H9 (cell line): ENCODE results near the gene SLC6A7. TPM values are rescaled to one million over a fixed set of nuclear protein-coding genes. Genes with fewer than 3 reads are reported as not detected.

Experiments
- DNase-seq: peaks from one replicate; pipeline ENCODE4 v3.0.0-alpha.2; 2017
- H2AFZ ChIP-seq: one replicate; pipeline ENCODE4 v1.6.1; 2013; ENCODE audit warnings: mild to moderate bottlenecking, low read length, control low read depth, moderate library complexity
- H2AK5ac ChIP-seq: 2 replicates; pipeline ENCODE4 v1.6.1; 2013; ENCODE audit warnings: low read length, control low read depth, mixed read lengths; ENCODE audit not compliant: insufficient read length
- H2BK120ac ChIP-seq: one replicate; pipeline ENCODE4 v1.6.1; 2013; ENCODE audit warnings: low read depth, mild to moderate bottlenecking, low read length, control low read depth, inconsistent platforms; ENCODE audit not compliant: poor library complexity, severe bottlenecking
- H2BK12ac ChIP-seq: 2 replicates; pipeline ENCODE4 v1.6.1; 2013; ENCODE audit warnings: low read length, control low read depth, mixed read lengths, low read depth; ENCODE audit not compliant: insufficient read length
- H2BK15ac ChIP-seq: 2 replicates; pipeline ENCODE4 v1.6.1; 2013; ENCODE audit warnings: low read depth, low read length, control low read depth
- H2BK20ac ChIP-seq: one replicate; pipeline ENCODE4 v1.6.1; 2013; ENCODE audit warnings: low read depth, mild to moderate bottlenecking, low read length, control low read depth, inconsistent platforms; ENCODE audit not compliant: poor library complexity, severe bottlenecking
- H2BK5ac ChIP-seq: 2 replicates; pipeline ENCODE4 v1.6.1; 2013; ENCODE audit warnings: low read length, control low read depth, mixed read lengths; ENCODE audit not compliant: insufficient read length
- H3K14ac ChIP-seq: 2 replicates; pipeline ENCODE4 v1.6.1; 2013; ENCODE audit warnings: low read length, control low read depth; ENCODE audit not compliant: insufficient read depth
- H3K18ac ChIP-seq: 2 replicates; pipeline ENCODE4 v1.6.1; 2013; ENCODE audit warnings: low read depth, mild to moderate bottlenecking, mixed read lengths, low read length, control low read depth; ENCODE audit not compliant: insufficient read length
- H3K23ac ChIP-seq: 2 replicates; pipeline ENCODE4 v1.6.1; 2013; ENCODE audit warnings: low read length, control low read depth, mixed read lengths, low read depth; ENCODE audit not compliant: insufficient read length
- H3K23me2 ChIP-seq: 2 replicates; pipeline ENCODE4 v1.6.1; 2013; ENCODE audit warnings: low read depth, mild to moderate bottlenecking, mixed read lengths, low read length, control low read depth; ENCODE audit not compliant: insufficient read length, poor library complexity, severe bottlenecking
- H3K27ac ChIP-seq: 2 replicates; pipeline ENCODE4 v1.5.1; 2013; ENCODE audit warnings: low read length, control low read depth, mixed read lengths, low read depth; ENCODE audit not compliant: insufficient read length
- H3K27me3 ChIP-seq: 2 replicates; pipeline ENCODE4 v1.6.1; 2013; ENCODE audit warnings: low read length, control low read depth, inconsistent platforms; ENCODE audit not compliant: insufficient read depth
- H3K4ac ChIP-seq: 2 replicates; pipeline ENCODE4 v1.6.1; 2013; ENCODE audit warnings: low read depth, mild to moderate bottlenecking, control low read depth, inconsistent platforms, low read length, moderate library complexity
- H3K4me1 ChIP-seq: 2 replicates; pipeline ENCODE4 v1.6.1; 2013; ENCODE audit warnings: low read length, control low read depth, inconsistent platforms; ENCODE audit not compliant: insufficient read depth
- H3K4me2 ChIP-seq: 2 replicates; pipeline ENCODE4 v1.6.1; 2013; ENCODE audit warnings: low read length, control low read depth, mixed read lengths; ENCODE audit not compliant: insufficient read length, insufficient read depth
- H3K56ac ChIP-seq: 2 replicates; pipeline ENCODE4 v1.6.1; 2013; ENCODE audit warnings: low read depth, mild to moderate bottlenecking, mixed read lengths, low read length, control low read depth; ENCODE audit not compliant: insufficient read length
- H3K79me1 ChIP-seq: 2 replicates; pipeline ENCODE4 v1.6.1; 2013; ENCODE audit warnings: low read depth, mild to moderate bottlenecking, moderate library complexity, low read length, control low read depth, inconsistent platforms; ENCODE audit not compliant: insufficient read depth, poor library complexity, severe bottlenecking
- H3K79me2 ChIP-seq: 2 replicates; pipeline ENCODE4 v1.6.1; 2013; ENCODE audit warnings: low read length, control low read depth, inconsistent platforms; ENCODE audit not compliant: insufficient read depth
- H3K9ac ChIP-seq: 2 replicates; pipeline ENCODE4 v1.6.1; 2013; ENCODE audit warnings: low read length, control low read depth, mixed read lengths; ENCODE audit not compliant: insufficient read length; ENCODE audit errors: extremely low read depth
- H3K9me3 ChIP-seq: one replicate; pipeline ENCODE4 v1.6.1; 2013; ENCODE audit warnings: low read depth, low read length, inconsistent platforms; ENCODE audit not compliant: control insufficient read depth
- H3T11ph ChIP-seq: one replicate; pipeline ENCODE4 v1.6.1; 2013; ENCODE audit warnings: mild to moderate bottlenecking, low read length, control low read depth, inconsistent platforms
- H4K20me1 ChIP-seq: one replicate; pipeline ENCODE4 v1.6.1; 2013; ENCODE audit not compliant: control insufficient read depth, insufficient read length, insufficient read depth
- H4K5ac ChIP-seq: 2 replicates; pipeline ENCODE4 v1.6.1; 2013; ENCODE audit warnings: low read depth, mild to moderate bottlenecking, mixed read lengths, low read length, control low read depth; ENCODE audit not compliant: insufficient read length
- H4K8ac ChIP-seq: replicated peaks from 2 replicates; pipeline ENCODE4 v1.6.1; 2013; ENCODE audit warnings: low read length, control low read depth, mixed read lengths, low read depth; ENCODE audit not compliant: insufficient read length
- H4K91ac ChIP-seq: 2 replicates; pipeline ENCODE4 v1.6.1; 2013; ENCODE audit warnings: low read depth, mild to moderate bottlenecking, moderate library complexity, mixed read lengths, low read length, control low read depth; ENCODE audit not compliant: insufficient read length
- H3K27ac Mint-ChIP-seq, 3 experiments: 2 replicates in 2 of 3; 3 replicates in 1 of 3; pipeline ENCODE4 v1.8.0; 2020 to 2021; ENCODE audit warnings: mixed read lengths in 3 of 3, mild to moderate bottlenecking in 1 of 3, moderate library complexity in 1 of 3
- H3K27me3 Mint-ChIP-seq: 2 replicates; pipeline ENCODE4 v1.8.0; 2021; ENCODE audit warnings: low read depth, mild to moderate bottlenecking, moderate library complexity, mixed read lengths
- H3K36me3 Mint-ChIP-seq, 3 experiments: 2 replicates in 2 of 3; 3 replicates in 1 of 3; pipeline ENCODE4 v1.8.0; 2020 to 2021; ENCODE audit warnings: low read depth in 3 of 3, mixed read lengths in 3 of 3; ENCODE audit not compliant: insufficient read depth in 1 of 3
- H3K4me1 Mint-ChIP-seq, 2 experiments: 2 replicates each; pipeline ENCODE4 v1.8.0; 2020; ENCODE audit warnings: mixed read lengths in 2 of 2
- H3K4me3 Mint-ChIP-seq, 2 experiments: 2 replicates in 1 of 2; 3 replicates in 1 of 2; pipeline ENCODE4 v1.8.0; 2020 to 2021; ENCODE audit warnings: mild to moderate bottlenecking in 2 of 2, mixed read lengths in 2 of 2, moderate library complexity in 1 of 2
- H3K9me3 Mint-ChIP-seq, 2 experiments: 2 replicates in 1 of 2; 3 replicates in 1 of 2; pipeline ENCODE4 v1.8.0; 2020; ENCODE audit warnings: mild to moderate bottlenecking in 2 of 2, mixed read lengths in 2 of 2, moderate library complexity in 1 of 2
- CTCF ChIP-seq: fragments of 200-600 bp; sonication (generic); conservative IDR thresholded peaks from 3 replicates; pipeline ENCODE4 v1.8.0; 2021; ENCODE audit warnings: antibody characterized with exemption, mild to moderate bottlenecking
- WGBS: extraction: QIAGEN DNeasy Blood & Tissue Kit; methylation state at CpG from one replicate; pipeline ENCODE4 v1.1.7; 2013; ENCODE audit warnings: missing lambda C conversion rate, low lambda C conversion rate, mixed read lengths; ENCODE audit not compliant: insufficient read length; ENCODE audit errors: extremely low coverage; 5-methylcytosine and 5-hydroxymethylcytosine counted together
- total RNA-seq: library from RNA; stranded (reverse); gene quantifications from 2 replicates; pipeline ENCODE4 v1.2.1, GENCODE V29; 2021

SLC6A7 gene
- total RNA-seq, 1 experiment from 2014 or later, result not detected

- Histone ChIP-seq H3K56ac (no peak overlapping the region), H2BK5ac (no peak overlapping the region), H3K4me1 (peaks cover 22% of the 10 kb centered on the region; the same call in 1 of the 2 replicates), H4K5ac (no peak overlapping the region), H2BK15ac (no peak overlapping the region), H3K79me1 (no peaks in the 10 kb centered on the region), H3K18ac (no peak overlapping the region), H3K27me3 (no peaks in the 10 kb centered on the region), H3K14ac (no peak overlapping the region), H3K79me2 (no peaks in the 10 kb centered on the region), H3K27ac (no peak overlapping the region), H3K4ac (no peak overlapping the region), H2AFZ (no peak overlapping the region), H3T11ph (no peak overlapping the region), H2BK20ac (no peak overlapping the region), H4K91ac (no peak overlapping the region), H3K9me3 (no peaks in the 10 kb centered on the region), H4K20me1 (peaks cover 2% of the 10 kb centered on the region), H2BK12ac (no peak overlapping the region), H3K9ac (no peak overlapping the region), H3K23me2 (no peaks in the 10 kb centered on the region), H4K8ac (no peak overlapping the region), H2AK5ac (no peak overlapping the region), H3K4me2 (no peak overlapping the region), H3K23ac (no peak overlapping the region), H2BK120ac (no peak overlapping the region)
- no peak overlapping the region for H3K27ac Mint-ChIP-seq
- H3K4me3 Mint-ChIP-seq, result no peak overlapping the region
- H3K27me3 Mint-ChIP-seq, result peaks cover 18% of the 10 kb centered on the region
- H3K36me3 Mint-ChIP-seq, result no peaks in the 10 kb centered on the region
- DNase-seq, result no peak
- TF ChIP-seq CTCF, result no peak
- no peaks in the 10 kb centered on the region for H3K9me3 Mint-ChIP-seq
- WGBS, result no CpG with 5 or more reads among the region's 11 CpGs
- H3K4me1 Mint-ChIP-seq, result peaks cover 56 to 73% of the 10 kb centered on the region in 2 experiments
Measured at GRCh38 chr5:150140830-150141229, 49.0 kb upstream of the SLC6A7 start.
